ENCODE data around the gene SMIM35. TPM values are rescaled to one million over a fixed set of nuclear protein-coding genes. Genes with fewer than 3 reads are reported as not detected.

SMIM35 gene
- total RNA-seq, 1 experiment from 2014 or later: not detected

DNA sequence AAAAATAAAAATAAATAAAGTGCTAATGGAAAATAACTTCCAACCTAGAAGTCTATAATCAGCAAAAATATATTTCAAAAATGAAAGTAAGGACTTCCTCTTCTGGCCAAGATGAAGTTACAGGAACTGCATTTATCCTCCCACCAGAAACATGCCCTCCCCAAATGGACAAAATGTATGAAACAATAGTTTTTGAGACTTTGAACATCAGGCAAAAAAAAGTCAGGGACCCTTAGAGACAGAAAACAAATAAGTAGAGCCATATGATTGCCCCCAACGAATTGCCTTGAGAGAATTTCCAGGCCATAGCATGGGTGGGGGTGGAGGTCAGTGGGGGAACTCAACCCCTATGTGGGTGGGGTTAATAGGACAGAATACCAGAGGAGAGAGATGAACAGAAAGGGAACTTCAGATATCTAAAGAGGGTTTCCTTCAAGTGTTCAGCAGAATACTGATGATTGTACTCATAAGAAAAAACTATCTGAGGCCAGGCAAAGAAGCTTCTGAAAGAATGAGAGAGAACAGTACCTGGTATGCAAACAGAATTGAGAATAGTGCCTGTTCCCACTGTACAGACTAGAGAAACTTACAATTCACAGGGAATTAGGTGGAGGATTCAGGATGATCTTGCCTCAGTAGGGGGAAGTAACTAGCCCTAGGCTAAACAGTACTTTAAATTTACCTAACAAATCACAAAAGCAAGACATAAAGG lies 127.2 kb downstream of the SMIM35 start:
- H3K36me3 ChIP-seq (replicated peaks; ENCODE audit: control insufficient read depth, insufficient read depth, low read length): no peaks in the 10 kb centered on the region
- no peaks in the 10 kb centered on the region for H3K27me3 ChIP-seq (ENCODE audit: control insufficient read depth, insufficient read depth, low read length)
- no peak overlapping the region for H3K4me3 ChIP-seq (ENCODE audit: insufficient read depth, low read depth, low read length)
- DNase-seq: no peak

GRCh38 chr11:117958949-117959348 lies 127.8 kb downstream of the SMIM35 start:
- no peak for DNase-seq
- H3K27me3 ChIP-seq (ENCODE audit: control insufficient read depth, insufficient read depth, low read length): no peaks in the 10 kb centered on the region

More at GRCh38 chr11:117958949-117959348, 127.8 kb downstream of the SMIM35 start:
- Histone ChIP-seq H3K36me3 (replicated peaks; ENCODE audit: control insufficient read depth, insufficient read depth, low read length) (no peaks in the 10 kb centered on the region), H3K4me3 (ENCODE audit: insufficient read depth, low read depth, low read length) (no peak overlapping the region)

Other genes with a start within 250 kb of the SMIM35 start
- gene FXYD6, start 210.3 kb downstream of the SMIM35 start, total RNA-seq (2014; rRNA removed; shearing (Covaris generic)): 17.8 and 32.8 TPM in 2 replicates
- 0.31 TPM in 1 of 2 replicates, not detected in the other for gene TMPRSS13, start 157.6 kb downstream of the SMIM35 start, total RNA-seq (2014; rRNA removed; shearing (Covaris generic))
- not detected in 2 replicates for gene IL10RA, start 100.6 kb downstream of the SMIM35 start, total RNA-seq (2014; rRNA removed; shearing (Covaris generic))
- gene TMPRSS4, start 9.9 kb downstream of the SMIM35 start, total RNA-seq (2014; rRNA removed; shearing (Covaris generic)): 0.38 TPM in 1 of 2 replicates, not detected in the other
- gene SCN4B, start 65.9 kb upstream of the SMIM35 start, total RNA-seq (2014; rRNA removed; shearing (Covaris generic)): 0.74 and 1.0 TPM in 2 replicates
- gene SCN2B, start 89.7 kb upstream of the SMIM35 start, total RNA-seq (2014; rRNA removed; shearing (Covaris generic)): 0.03 and 0.07 TPM in 2 replicates
- not detected in 2 replicates for gene JAML, start 138.0 kb upstream of the SMIM35 start, total RNA-seq (2014; rRNA removed; shearing (Covaris generic))
- gene MPZL3, start 165.4 kb upstream of the SMIM35 start, total RNA-seq (2014; rRNA removed; shearing (Covaris generic)): 0.42 and 0.63 TPM in 2 replicates
- gene MPZL2, start 177.3 kb upstream of the SMIM35 start, total RNA-seq (2014; rRNA removed; shearing (Covaris generic)): 0.38 and 0.48 TPM in 2 replicates
- gene CD3E, start 217.8 kb upstream of the SMIM35 start, total RNA-seq (2014; rRNA removed; shearing (Covaris generic)): not detected in 2 replicates

Data from H7 (cell line).